D721Med (cell line): Measurements from ENCODE around the gene CDK5RAP3.

ENCODE experiments used
- DNase-seq: peaks from one replicate; pipeline ENCODE4 v3.0.0; 2011; ENCODE audit warnings: low spot score; ENCODE audit not compliant: insufficient read length
- FAIRE-seq: peaks from 2 replicates; lab custom pipeline; 2011; peaks lifted over from hg19 to GRCh38; lab: Jason Lieb, UNC
- CTCF ChIP-seq: IDR thresholded peaks from 2 replicates; pipeline ENCODE4 v1.5.1; 2012; ENCODE audit warnings: mild to moderate bottlenecking, control low read depth; ENCODE audit not compliant: insufficient read depth; ENCODE audit errors: missing control alignments

CDK5RAP3 gene

GRCh38 chr17:47970725-47971499 is at the start of gene CDK5RAP3:
Gene CDK5RAP3, plus strand, starts transcription at chr17:47971113. Its CDS starts 34 bp downstream, at chr17:47971147.
- no peak for FAIRE-seq
- DNase-seq = peak; percentile 82

GRCh38 chr17:47924785-47925677 is 45.9 kb upstream of the CDK5RAP3 start:
- DNase-seq (no peak), FAIRE-seq (no peak)
- no peak for TF ChIP-seq CTCF

More at GRCh38 chr17:47970725-47971499, at the start of gene CDK5RAP3:
- peak; percentile 80 for TF ChIP-seq CTCF

GRCh38 chr17:47925678-47925988 is 45.3 kb upstream of the CDK5RAP3 start:
- no peak for TF ChIP-seq CTCF
- FAIRE-seq = no peak
- no peak for DNase-seq

GRCh38 chr17:47927821-47928400 is 43.0 kb upstream of the CDK5RAP3 start:
- no peak for FAIRE-seq
- TF ChIP-seq CTCF = no peak
- no peak for DNase-seq

- DNase-seq (no peak), FAIRE-seq (no peak)
- no peak for TF ChIP-seq CTCF
Measured at GRCh38 chr17:47928415-47928814, 42.5 kb upstream of the CDK5RAP3 start.

- no peak for DNase-seq
- TF ChIP-seq CTCF = no peak
- no peak for FAIRE-seq
Measured at GRCh38 chr17:47929218-47930000, 41.5 kb upstream of the CDK5RAP3 start.
